NOMO-1 (cell line): ENCODE results near the gene ANKRD26.
"Not testable (repeated sequence)": the region's sequence is repeated elsewhere in the genome, so short reads cannot be mapped to it uniquely, and the experiment has no call there.

Source experiments
- DNase-seq, 2 experiments: peaks; one replicate each; lab custom pipeline; 2025; ENCODE audit not compliant: unreplicated experiment in 2 of 2; lab: John Stamatoyannopoulos, UW

The ANKRD26 gene

GRCh38 chr10:27099916-27100812 is at the start of gene ANKRD26:
ANKRD26 (minus strand) TSS chr10:27100494; CDS start chr10:27100326, 168 bp downstream.
- peak; percentile 84 to 95 for DNase-seq

GRCh38 chr10:27147701-27148100 is 47.4 kb upstream of the ANKRD26 start:
- no peak for DNase-seq

GRCh38 chr10:27145937-27146336 is 45.6 kb upstream of the ANKRD26 start:
- DNase-seq: no peak

GRCh38 chr10:27143686-27144085 is 43.4 kb upstream of the ANKRD26 start:
- DNase-seq: no peak

GRCh38 chr10:27138277-27138676 is 38.0 kb upstream of the ANKRD26 start:
- DNase-seq: peak in 1 of 2 experiments; percentile 40

- DNase-seq: no peak
Measured at GRCh38 chr10:27134371-27134770, 34.1 kb upstream of the ANKRD26 start.

- no peak for DNase-seq
Measured at GRCh38 chr10:27108165-27108564, 7.9 kb upstream of the ANKRD26 start.

GRCh38 chr10:27104919-27105318 is 4.6 kb upstream of the ANKRD26 start:
- no peak for DNase-seq

- DNase-seq: no peak
Measured at GRCh38 chr10:27100813-27101347, 586 bp upstream of the ANKRD26 start.

GRCh38 chr10:27099448-27099847 is 846 bp downstream of the ANKRD26 start:
- DNase-seq: no peak

- no peak for DNase-seq
Measured at GRCh38 chr10:27088119-27089044, 11.9 kb downstream of the ANKRD26 start.

GRCh38 chr10:27072436-27073114 is 27.7 kb downstream of the ANKRD26 start:
- no peak for DNase-seq

GRCh38 chr10:27068217-27068891 is 31.9 kb downstream of the ANKRD26 start:
- no peak for DNase-seq

- DNase-seq: no peak
Measured at GRCh38 chr10:27065084-27065483, 35.2 kb downstream of the ANKRD26 start.

GRCh38 chr10:27052656-27053055 is 47.6 kb downstream of the ANKRD26 start:
- no peak for DNase-seq

GRCh38 chr10:27045247-27045646 is 55.0 kb downstream of the ANKRD26 start:
- not testable (repeated sequence) for DNase-seq

- no peak for DNase-seq
Measured at GRCh38 chr10:27041196-27041595, 59.1 kb downstream of the ANKRD26 start.

- no peak for DNase-seq
Measured at GRCh38 chr10:27038168-27038567, 62.1 kb downstream of the ANKRD26 start.

- DNase-seq: no peak
Measured at GRCh38 chr10:27035163-27035562, 65.1 kb downstream of the ANKRD26 start.

GRCh38 chr10:27030060-27030459 is 70.2 kb downstream of the ANKRD26 start:
- no peak for DNase-seq
